ENCODE data around the gene ACSS1.

DNA sequence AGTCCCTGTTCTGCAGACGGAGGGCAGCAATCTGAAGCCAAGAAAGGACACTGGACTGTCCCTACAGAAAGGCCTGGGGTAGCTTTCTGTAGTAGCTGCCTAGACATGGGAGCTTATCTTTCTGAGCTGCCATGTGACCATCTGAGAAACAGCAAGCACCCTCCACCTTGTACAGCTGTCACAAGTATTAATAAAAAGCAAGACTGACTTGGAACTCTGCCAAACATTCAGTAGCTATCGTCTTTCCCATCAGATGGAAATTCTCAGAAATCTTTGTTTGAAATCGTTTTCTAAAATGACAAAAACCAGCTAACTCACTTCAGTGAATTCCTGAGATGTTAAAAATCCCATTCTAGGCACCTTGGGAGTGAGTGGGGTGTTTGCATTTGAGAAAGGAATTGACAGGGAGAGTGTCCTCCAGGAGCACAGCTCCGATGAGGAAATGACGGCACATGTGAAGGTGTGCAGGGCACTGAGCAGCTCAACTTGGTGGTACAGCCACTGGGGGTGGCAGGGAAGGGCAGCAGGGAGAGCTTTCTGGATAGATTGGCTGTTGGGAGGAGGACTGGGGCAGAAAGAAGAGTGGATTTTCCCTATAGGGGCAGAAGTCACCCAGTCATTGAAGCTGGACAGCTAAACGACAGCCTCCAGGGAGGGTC is 24.5 kb downstream of the ACSS1 start:
- TF ChIP-seq, protein P1, sequence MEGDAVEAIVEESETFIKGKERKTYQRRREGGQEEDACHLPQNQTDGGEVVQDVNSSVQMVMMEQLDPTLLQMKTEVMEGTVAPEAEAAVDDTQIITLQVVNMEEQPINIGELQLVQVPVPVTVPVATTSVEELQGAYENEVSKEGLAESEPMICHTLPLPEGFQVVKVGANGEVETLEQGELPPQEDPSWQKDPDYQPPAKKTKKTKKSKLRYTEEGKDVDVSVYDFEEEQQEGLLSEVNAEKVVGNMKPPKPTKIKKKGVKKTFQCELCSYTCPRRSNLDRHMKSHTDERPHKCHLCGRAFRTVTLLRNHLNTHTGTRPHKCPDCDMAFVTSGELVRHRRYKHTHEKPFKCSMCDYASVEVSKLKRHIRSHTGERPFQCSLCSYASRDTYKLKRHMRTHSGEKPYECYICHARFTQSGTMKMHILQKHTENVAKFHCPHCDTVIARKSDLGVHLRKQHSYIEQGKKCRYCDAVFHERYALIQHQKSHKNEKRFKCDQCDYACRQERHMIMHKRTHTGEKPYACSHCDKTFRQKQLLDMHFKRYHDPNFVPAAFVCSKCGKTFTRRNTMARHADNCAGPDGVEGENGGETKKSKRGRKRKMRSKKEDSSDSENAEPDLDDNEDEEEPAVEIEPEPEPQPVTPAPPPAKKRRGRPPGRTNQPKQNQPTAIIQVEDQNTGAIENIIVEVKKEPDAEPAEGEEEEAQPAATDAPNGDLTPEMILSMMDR (IDR thresholded peaks at IDR 0.05) = no peak
- TF ChIP-seq POLR2A (IDR thresholded peaks at IDR 0.05) = no peak
